Glomerular visceral epithelial cell (primary cell): Measurements from ENCODE around the gene SAMD14.

ENCODE experiments used
- DNase-seq: peaks from one replicate; pipeline ENCODE4 v3.0.0-alpha.2; 2016; ENCODE audit errors: extremely low spot score

Gene SAMD14

GRCh38 chr17:50112694-50113093 is 17.3 kb downstream of the SAMD14 start:
- no peak for DNase-seq

- DNase-seq = no peak
These were observed 18.0 kb downstream of the SAMD14 start for GRCh38 chr17:50111673-50112655.

- DNase-seq = no peak
These were observed 19.2 kb downstream of the SAMD14 start for GRCh38 chr17:50110591-50111349.

GRCh38 chr17:50109785-50110184 is 20.2 kb downstream of the SAMD14 start:
- DNase-seq = no peak

- no peak for DNase-seq
These were observed 20.8 kb downstream of the SAMD14 start for GRCh38 chr17:50109207-50109606.

- no peak for DNase-seq
These were observed 21.4 kb downstream of the SAMD14 start for GRCh38 chr17:50108556-50108955.

GRCh38 chr17:50107790-50108414 is 22.1 kb downstream of the SAMD14 start:
- DNase-seq = no peak

- no peak for DNase-seq
These were observed 23.4 kb downstream of the SAMD14 start for GRCh38 chr17:50106393-50107131.

- DNase-seq = no peak
These were observed 24.1 kb downstream of the SAMD14 start for GRCh38 chr17:50105811-50106210.

- DNase-seq = no peak
These were observed 26.0 kb downstream of the SAMD14 start for GRCh38 chr17:50103941-50104340.

GRCh38 chr17:50103252-50103651 is 26.7 kb downstream of the SAMD14 start:
- no peak for DNase-seq

- no peak for DNase-seq
These were observed 27.6 kb downstream of the SAMD14 start for GRCh38 chr17:50102164-50102991.

- DNase-seq = no peak
These were observed 28.4 kb downstream of the SAMD14 start for GRCh38 chr17:50101346-50102163.

GRCh38 chr17:50100921-50101345 is 29.0 kb downstream of the SAMD14 start:
- DNase-seq = no peak

- no peak for DNase-seq
These were observed 29.5 kb downstream of the SAMD14 start for GRCh38 chr17:50100480-50100883.

GRCh38 chr17:50099003-50099402 is 31.0 kb downstream of the SAMD14 start:
- no peak for DNase-seq

- no peak for DNase-seq
These were observed 31.4 kb downstream of the SAMD14 start for GRCh38 chr17:50098583-50098982.

- DNase-seq = no peak
These were observed 32.0 kb downstream of the SAMD14 start for GRCh38 chr17:50097926-50098325.

GRCh38 chr17:50097455-50097854 is 32.5 kb downstream of the SAMD14 start:
- no peak for DNase-seq

GRCh38 chr17:50096758-50097157 is 33.2 kb downstream of the SAMD14 start:
- DNase-seq = no peak
